GM12878 (cell line): Measurements from ENCODE around the gene TTC29. TPM values are rescaled to one million over a fixed set of nuclear protein-coding genes. Genes with fewer than 3 reads are reported as not detected.
A peak's percentile ranks its signal among the peaks of the same experiment; 100 is the strongest.

Experiments used
- ATAC-seq: fragments of 200-7000 bp; cut with Tn5 transposase; 3 replicates; pipeline ENCODE4 v1.9.1; 2020; ENCODE audit warnings: mild to moderate bottlenecking, moderate library complexity
- BruUV-seq: library from RNA; stranded (reverse); fragments of 400-500 nt; replicated peaks from 2 replicates; lab custom pipeline; 2021; lab: Mats Ljungman, UMichigan
- CTCF ChIA-PET: fragments of 300-600 bp; sonication (Branson Sonifier 250); formaldehyde crosslinking; extraction: SDS; loops from one replicate; lab custom pipeline; 2021; ENCODE audit warnings: inconsistent platforms; lab: Yijun Ruan, JAX
- POLR2A ChIA-PET: fragments of 350-600 bp; formaldehyde crosslinking; extraction: SDS; loops from one replicate; lab custom pipeline; 2021; ENCODE audit warnings: inconsistent platforms; lab: Charles Lee
- RAD21 ChIA-PET: fragments of 300-600 bp; sonication (Branson Sonifier 250); formaldehyde crosslinking; loops from one replicate; lab custom pipeline; 2023; ENCODE audit warnings: antibody characterized with exemption; ENCODE audit not compliant: unreplicated experiment; lab: Charles Lee
- SMC1A ChIA-PET: fragments of 300-600 bp; sonication (Branson Sonifier 250); formaldehyde crosslinking; loops from one replicate; lab custom pipeline; 2023; ENCODE audit not compliant: unreplicated experiment, uncharacterized antibody; lab: Charles Lee
- DNase-seq: peaks from one replicate; pipeline ENCODE4 v3.0.0-alpha.2; 2011; ENCODE audit warnings: low read depth, low spot score
- FAIRE-seq: peaks from 3 replicates; lab custom pipeline; 2011; peaks lifted over from hg19 to GRCh38; lab: Jason Lieb, UNC
- H2AFZ ChIP-seq: 2 replicates; pipeline ENCODE4 v1.6.0; 2011; ENCODE audit warnings: low read depth, low read length, control low read depth; ENCODE audit not compliant: control insufficient read depth
- H3K27ac ChIP-seq: 2 replicates; pipeline ENCODE4 v1.5.1; 2011; ENCODE audit warnings: control low read depth; ENCODE audit not compliant: control insufficient read depth, insufficient read depth
- H3K27me3 ChIP-seq, 2 experiments: replicated peaks in 1 of 2; 2 replicates each; pipeline versions ENCODE4 v1.6.0 to v1.6.1; 2011; ENCODE audit warnings: low read length in 1 of 2; ENCODE audit not compliant: control insufficient read depth in 2 of 2, insufficient read depth in 2 of 2
- H3K36me3 ChIP-seq, 2 experiments: 2 replicates each; pipeline ENCODE4 v1.5.1; 2011; ENCODE audit warnings: low read length in 1 of 2; ENCODE audit not compliant: control insufficient read depth in 2 of 2, insufficient read depth in 2 of 2
- H3K4me1 ChIP-seq: 2 replicates; pipeline ENCODE4 v1.6.1; 2011; ENCODE audit warnings: mild to moderate bottlenecking, low read length, moderate library complexity, mixed read lengths; ENCODE audit not compliant: control insufficient read depth, insufficient read depth
- H3K4me2 ChIP-seq: 2 replicates; pipeline ENCODE4 v1.6.0; 2011; ENCODE audit warnings: control low read depth; ENCODE audit not compliant: control insufficient read depth, insufficient read depth
- H3K4me3 ChIP-seq: fragments of 200-600 bp; sonication (generic); 2 replicates; pipeline ENCODE4 v1.5.1; 2016
- H3K79me2 ChIP-seq: 2 replicates; pipeline ENCODE4 v1.6.0; 2011; ENCODE audit warnings: low read length; ENCODE audit not compliant: control insufficient read depth, insufficient read depth
- H3K9ac ChIP-seq: 2 replicates; pipeline ENCODE4 v1.8.0; 2011; ENCODE audit warnings: low read length, control low read depth, mixed read lengths; ENCODE audit not compliant: control insufficient read depth, insufficient read depth
- H3K9me3 ChIP-seq: replicated peaks from 3 replicates; pipeline ENCODE4 v1.5.1; 2011; ENCODE audit warnings: mild to moderate bottlenecking, low read length; ENCODE audit not compliant: control insufficient read depth, insufficient read depth
- H4K20me1 ChIP-seq: 2 replicates; pipeline ENCODE4 v1.6.0; 2011; ENCODE audit not compliant: control insufficient read depth, insufficient read depth
- CHD4 ChIP-seq: fragments of 200-600 bp; sonication (generic); IDR thresholded peaks from 2 replicates; pipeline ENCODE4 v1.6.1; 2016; ENCODE audit warnings: mild to moderate bottlenecking
- HCFC1 ChIP-seq: fragments of 150-350 bp; IDR thresholded peaks from 2 replicates; pipeline ENCODE4 v1.6.1; 2014; ENCODE audit warnings: low read length
- HDGF ChIP-seq: fragments of 450-650 bp; IDR thresholded peaks from 2 replicates; pipeline ENCODE4 v1.6.1; 2016; ENCODE audit warnings: antibody characterized with exemption
- IKZF1 ChIP-seq: fragments of 450-650 bp; conservative IDR thresholded peaks from 2 replicates; pipeline ENCODE4 v1.6.1; 2017; ENCODE audit warnings: antibody characterized with exemption, mild to moderate bottlenecking
- MEF2B ChIP-seq: fragments of 450-650 bp; IDR thresholded peaks from 2 replicates; pipeline ENCODE4 v1.6.1; 2018; ENCODE audit warnings: mild to moderate bottlenecking, moderate library complexity; ENCODE audit not compliant: partially characterized antibody, poor library complexity, severe bottlenecking
- MTA3 ChIP-seq: IDR thresholded peaks from 2 replicates; pipeline ENCODE4 v1.6.1; 2012; ENCODE audit warnings: low read length, inconsistent platforms, borderline replicate concordance
- RAD21 ChIP-seq: IDR thresholded peaks from 2 replicates; pipeline ENCODE4 v1.6.1; 2011; ENCODE audit warnings: mild to moderate bottlenecking, low read depth, low read length, moderate library complexity; ENCODE audit not compliant: insufficient read depth
- SMC3 ChIP-seq: IDR thresholded peaks from 2 replicates; pipeline ENCODE4 v1.6.1; 2011; ENCODE audit warnings: low read length, improper control_type of control experiment, borderline replicate concordance
- TCF12 ChIP-seq: IDR thresholded peaks from 2 replicates; pipeline ENCODE4 v1.6.1; 2011; ENCODE audit warnings: low read depth, mild to moderate bottlenecking, low read length
- in situ Hi-C: fragments of 300-500 bp; cut with MboI; formaldehyde crosslinking; loops from 9 replicates; pipeline ENCODE4 v1.14.3; 2018; ENCODE audit warnings: mixed read lengths
- intact Hi-C: fragments of 100-400 bp; cut with micrococcal nuclease; formaldehyde crosslinking; loops from one replicate; pipeline ENCODE4 v1.14.2; 2022; ENCODE audit not compliant: unreplicated experiment
- polyA plus RNA-seq, 11 experiments: library from polyadenylated mRNA; depleted of rRNA in 4 of 11; unstranded in 6 of 11; stranded (reverse) in 5 of 11; fragments of >200 nt; fragmentation: Nextera tagmentation in 4 of 11; fragmentation: Illumina TruSeq in 1 of 11; extraction: Ambion mirVana in 4 of 11; extraction: Trizol in 1 of 11; gene quantifications; 1 replicate in 1 of 11; 2 replicates in 10 of 11; pipeline versions ENCODE4 v1.2.1 to v1.2.3, GENCODE V29; 2011 to 2016; ENCODE audit warnings: inconsistent platforms in 2 of 11, missing spikeins in 2 of 11, low read depth in 1 of 11
- total RNA-seq, 4 experiments: library from RNA; depleted of rRNA in 3 of 4; stranded (reverse); fragments of >200 nt in 3 of 4; fragmentation: Illumina TruSeq in 1 of 4; extraction: Trizol in 1 of 4; gene quantifications; 2 replicates each; pipeline versions ENCODE4 v1.2.1 to v1.2.3, GENCODE V29; 2013 to 2021
- TF ChIP-seq, protein P1 (sequence below): IDR thresholded peaks from 2 replicates; pipeline ENCODE4 v1.6.1; 2011; ENCODE audit warnings: low read depth, low read length, improper control_type of control experiment, borderline replicate concordance
- TF ChIP-seq, protein P2 (sequence below), 3 experiments: IDR thresholded peaks in 2 of 3; conservative IDR thresholded peaks in 1 of 3; 2 replicates each; pipeline ENCODE4 v1.5.1; 2011; ENCODE audit warnings: low read depth in 3 of 3, low read length in 3 of 3, mild to moderate bottlenecking in 3 of 3, control low read depth in 2 of 3, moderate library complexity in 2 of 3, inconsistent platforms in 1 of 3, mixed read lengths in 1 of 3; ENCODE audit not compliant: control insufficient read depth in 2 of 3, insufficient read depth in 1 of 3; ENCODE audit errors: extremely low read depth in 1 of 3
- TF ChIP-seq, protein P3 (sequence below): fragments of 450-650 bp; IDR thresholded peaks from 2 replicates; pipeline ENCODE4 v1.6.1; 2017; ENCODE audit warnings: borderline replicate concordance

TTC29 gene
- total and polyA plus RNA-seq, 10 of the 15 experiments (the other 5 are each of a cell fraction or from before 2014, with no cell fraction given), result not detected

DNA sequence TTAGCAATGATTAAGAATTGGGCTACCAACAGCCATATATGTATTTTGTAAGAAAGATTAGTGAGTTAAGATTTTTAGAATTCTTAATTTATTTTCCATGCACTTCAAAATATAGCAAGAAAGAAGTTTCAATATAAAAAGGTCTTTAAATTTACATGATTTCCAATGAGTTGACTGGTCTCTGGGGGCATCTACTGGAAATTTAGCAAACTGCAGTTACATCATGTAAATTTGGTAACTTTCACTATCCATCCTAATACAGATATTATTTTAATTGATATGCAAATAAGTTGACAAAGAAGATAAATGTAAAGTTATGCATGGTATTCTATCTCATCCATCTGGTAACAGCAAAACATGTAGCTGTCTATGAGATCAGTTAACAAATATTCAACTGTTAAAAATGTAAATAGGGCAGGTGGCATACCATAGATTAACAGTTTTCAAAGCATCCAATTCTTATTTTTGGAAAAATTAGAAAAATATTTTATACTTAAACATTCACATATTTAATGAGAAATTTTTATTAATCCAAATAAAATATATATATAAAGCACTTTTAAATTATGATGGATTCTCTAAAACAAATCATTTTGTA, 29.1 kb downstream of the TTC29 start:
- BruUV-seq, result no TSS peak
- Histone ChIP-seq H3K36me3 (no peaks in the 10 kb centered on the region), H3K27ac (no peak overlapping the region), H3K4me3 (no peak overlapping the region), H3K9ac (no peak overlapping the region), H3K9me3 (no peaks in the 10 kb centered on the region), H3K4me2 (no peak overlapping the region), H3K4me1 (no peaks in the 10 kb centered on the region), H2AFZ (no peak overlapping the region), H3K27me3 (no peaks in the 10 kb centered on the region), H4K20me1 (no peaks in the 10 kb centered on the region), H3K79me2 (no peaks in the 10 kb centered on the region)
- ATAC-seq (0 out of 3 replicates have a peak, but pooled peaks have one; percentile 27), DNase-seq (peak; percentile 2), FAIRE-seq (peak; percentile 77)
- SMC1A ChIA-PET, result interaction anchor here (0.9 to 3.4 kb wide), 10 partner anchors 10 to 961 kb away, joined by 3 to 25 read pairs (median 4); no protein-coding TSS in a partner anchor
- in situ Hi-C loops (loop anchor here (25.0 kb wide), 1 partner anchor 954 kb away; no protein-coding TSS in a partner anchor), intact Hi-C loops (loop anchor here (1.0 to 10.0 kb wide), 7 partner anchors 181 to 1299 kb away; partner anchors contain the start of gene MMAA)
- RAD21 ChIA-PET, result interaction anchor here (0.6 to 1.5 kb wide), 10 partner anchors 180 to 821 kb away, joined by 3 to 10 read pairs (median 4); no protein-coding TSS in a partner anchor
- POLR2A ChIA-PET, result no interaction called here
- CTCF ChIA-PET, result interaction anchor here (0.6 to 2.4 kb wide), 10 partner anchors 15 to 821 kb away, joined by 3 to 18 read pairs (median 4); no protein-coding TSS in a partner anchor
- TF ChIP-seq RAD21, result peak; percentile 86
- no peak for TF ChIP-seq HCFC1
- TF ChIP-seq MTA3, result no peak
- no peak for TF ChIP-seq IKZF1
- TF ChIP-seq HDGF, result no peak
- TF ChIP-seq SMC3, result peak; percentile 74
- TF ChIP-seq, protein P1, sequence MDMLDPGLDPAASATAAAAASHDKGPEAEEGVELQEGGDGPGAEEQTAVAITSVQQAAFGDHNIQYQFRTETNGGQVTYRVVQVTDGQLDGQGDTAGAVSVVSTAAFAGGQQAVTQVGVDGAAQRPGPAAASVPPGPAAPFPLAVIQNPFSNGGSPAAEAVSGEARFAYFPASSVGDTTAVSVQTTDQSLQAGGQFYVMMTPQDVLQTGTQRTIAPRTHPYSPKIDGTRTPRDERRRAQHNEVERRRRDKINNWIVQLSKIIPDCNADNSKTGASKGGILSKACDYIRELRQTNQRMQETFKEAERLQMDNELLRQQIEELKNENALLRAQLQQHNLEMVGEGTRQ, result no peak
- TF ChIP-seq CHD4, result no peak
- TF ChIP-seq, protein P2, sequence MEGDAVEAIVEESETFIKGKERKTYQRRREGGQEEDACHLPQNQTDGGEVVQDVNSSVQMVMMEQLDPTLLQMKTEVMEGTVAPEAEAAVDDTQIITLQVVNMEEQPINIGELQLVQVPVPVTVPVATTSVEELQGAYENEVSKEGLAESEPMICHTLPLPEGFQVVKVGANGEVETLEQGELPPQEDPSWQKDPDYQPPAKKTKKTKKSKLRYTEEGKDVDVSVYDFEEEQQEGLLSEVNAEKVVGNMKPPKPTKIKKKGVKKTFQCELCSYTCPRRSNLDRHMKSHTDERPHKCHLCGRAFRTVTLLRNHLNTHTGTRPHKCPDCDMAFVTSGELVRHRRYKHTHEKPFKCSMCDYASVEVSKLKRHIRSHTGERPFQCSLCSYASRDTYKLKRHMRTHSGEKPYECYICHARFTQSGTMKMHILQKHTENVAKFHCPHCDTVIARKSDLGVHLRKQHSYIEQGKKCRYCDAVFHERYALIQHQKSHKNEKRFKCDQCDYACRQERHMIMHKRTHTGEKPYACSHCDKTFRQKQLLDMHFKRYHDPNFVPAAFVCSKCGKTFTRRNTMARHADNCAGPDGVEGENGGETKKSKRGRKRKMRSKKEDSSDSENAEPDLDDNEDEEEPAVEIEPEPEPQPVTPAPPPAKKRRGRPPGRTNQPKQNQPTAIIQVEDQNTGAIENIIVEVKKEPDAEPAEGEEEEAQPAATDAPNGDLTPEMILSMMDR (IDR thresholded peaks at IDR 0.05 in 2 of 3, conservative IDR thresholded peaks at IDR 0.05 in 1 of 3; ENCODE audit: control insufficient read depth in 2 of 3, extremely low read depth in 1 of 3, insufficient read depth in 1 of 3, low read depth in 3 of 3, low read length in 3 of 3), result peak; percentile 57 to 65 (median 63)
- no peak for TF ChIP-seq MEF2B
- no peak for TF ChIP-seq TCF12
- TF ChIP-seq, protein P3, sequence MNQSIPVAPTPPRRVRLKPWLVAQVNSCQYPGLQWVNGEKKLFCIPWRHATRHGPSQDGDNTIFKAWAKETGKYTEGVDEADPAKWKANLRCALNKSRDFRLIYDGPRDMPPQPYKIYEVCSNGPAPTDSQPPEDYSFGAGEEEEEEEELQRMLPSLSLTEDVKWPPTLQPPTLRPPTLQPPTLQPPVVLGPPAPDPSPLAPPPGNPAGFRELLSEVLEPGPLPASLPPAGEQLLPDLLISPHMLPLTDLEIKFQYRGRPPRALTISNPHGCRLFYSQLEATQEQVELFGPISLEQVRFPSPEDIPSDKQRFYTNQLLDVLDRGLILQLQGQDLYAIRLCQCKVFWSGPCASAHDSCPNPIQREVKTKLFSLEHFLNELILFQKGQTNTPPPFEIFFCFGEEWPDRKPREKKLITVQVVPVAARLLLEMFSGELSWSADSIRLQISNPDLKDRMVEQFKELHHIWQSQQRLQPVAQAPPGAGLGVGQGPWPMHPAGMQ, result no peak
